ENCODE measurements around the gene NCAM2.

DNA sequence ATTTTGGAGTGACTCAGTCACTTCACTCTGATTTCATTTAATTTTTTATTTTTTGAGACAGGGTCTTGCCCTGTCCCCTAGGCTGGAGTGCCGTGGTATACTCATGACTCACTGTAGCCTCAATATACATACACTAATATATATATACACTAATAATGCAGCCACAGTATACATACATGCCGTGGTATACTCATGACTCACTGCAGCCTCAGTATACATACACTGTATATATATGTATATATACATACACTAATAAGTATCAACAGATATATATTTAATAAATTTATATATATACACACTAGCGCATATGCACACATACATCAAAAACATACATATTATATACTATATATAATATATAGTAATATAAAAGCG, 149.2 kb downstream of the NCAM2 start:
- TF ChIP-seq EZH2phosphoT487 (IDR thresholded peaks at IDR 0.05; ENCODE audit: unreplicated experiment) (no peak), NANOG (IDR thresholded peaks at IDR 0.05; ENCODE audit: borderline replicate concordance) (no peak)
- TF ChIP-seq, protein P1, sequence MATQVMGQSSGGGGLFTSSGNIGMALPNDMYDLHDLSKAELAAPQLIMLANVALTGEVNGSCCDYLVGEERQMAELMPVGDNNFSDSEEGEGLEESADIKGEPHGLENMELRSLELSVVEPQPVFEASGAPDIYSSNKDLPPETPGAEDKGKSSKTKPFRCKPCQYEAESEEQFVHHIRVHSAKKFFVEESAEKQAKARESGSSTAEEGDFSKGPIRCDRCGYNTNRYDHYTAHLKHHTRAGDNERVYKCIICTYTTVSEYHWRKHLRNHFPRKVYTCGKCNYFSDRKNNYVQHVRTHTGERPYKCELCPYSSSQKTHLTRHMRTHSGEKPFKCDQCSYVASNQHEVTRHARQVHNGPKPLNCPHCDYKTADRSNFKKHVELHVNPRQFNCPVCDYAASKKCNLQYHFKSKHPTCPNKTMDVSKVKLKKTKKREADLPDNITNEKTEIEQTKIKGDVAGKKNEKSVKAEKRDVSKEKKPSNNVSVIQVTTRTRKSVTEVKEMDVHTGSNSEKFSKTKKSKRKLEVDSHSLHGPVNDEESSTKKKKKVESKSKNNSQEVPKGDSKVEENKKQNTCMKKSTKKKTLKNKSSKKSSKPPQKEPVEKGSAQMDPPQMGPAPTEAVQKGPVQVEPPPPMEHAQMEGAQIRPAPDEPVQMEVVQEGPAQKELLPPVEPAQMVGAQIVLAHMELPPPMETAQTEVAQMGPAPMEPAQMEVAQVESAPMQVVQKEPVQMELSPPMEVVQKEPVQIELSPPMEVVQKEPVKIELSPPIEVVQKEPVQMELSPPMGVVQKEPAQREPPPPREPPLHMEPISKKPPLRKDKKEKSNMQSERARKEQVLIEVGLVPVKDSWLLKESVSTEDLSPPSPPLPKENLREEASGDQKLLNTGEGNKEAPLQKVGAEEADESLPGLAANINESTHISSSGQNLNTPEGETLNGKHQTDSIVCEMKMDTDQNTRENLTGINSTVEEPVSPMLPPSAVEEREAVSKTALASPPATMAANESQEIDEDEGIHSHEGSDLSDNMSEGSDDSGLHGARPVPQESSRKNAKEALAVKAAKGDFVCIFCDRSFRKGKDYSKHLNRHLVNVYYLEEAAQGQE (IDR thresholded peaks at IDR 0.05; ENCODE audit: unreplicated experiment), result no peak
- TF ChIP-seq, protein P2, sequence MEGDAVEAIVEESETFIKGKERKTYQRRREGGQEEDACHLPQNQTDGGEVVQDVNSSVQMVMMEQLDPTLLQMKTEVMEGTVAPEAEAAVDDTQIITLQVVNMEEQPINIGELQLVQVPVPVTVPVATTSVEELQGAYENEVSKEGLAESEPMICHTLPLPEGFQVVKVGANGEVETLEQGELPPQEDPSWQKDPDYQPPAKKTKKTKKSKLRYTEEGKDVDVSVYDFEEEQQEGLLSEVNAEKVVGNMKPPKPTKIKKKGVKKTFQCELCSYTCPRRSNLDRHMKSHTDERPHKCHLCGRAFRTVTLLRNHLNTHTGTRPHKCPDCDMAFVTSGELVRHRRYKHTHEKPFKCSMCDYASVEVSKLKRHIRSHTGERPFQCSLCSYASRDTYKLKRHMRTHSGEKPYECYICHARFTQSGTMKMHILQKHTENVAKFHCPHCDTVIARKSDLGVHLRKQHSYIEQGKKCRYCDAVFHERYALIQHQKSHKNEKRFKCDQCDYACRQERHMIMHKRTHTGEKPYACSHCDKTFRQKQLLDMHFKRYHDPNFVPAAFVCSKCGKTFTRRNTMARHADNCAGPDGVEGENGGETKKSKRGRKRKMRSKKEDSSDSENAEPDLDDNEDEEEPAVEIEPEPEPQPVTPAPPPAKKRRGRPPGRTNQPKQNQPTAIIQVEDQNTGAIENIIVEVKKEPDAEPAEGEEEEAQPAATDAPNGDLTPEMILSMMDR (conservative IDR thresholded peaks at IDR 0.05; ENCODE audit: low read depth in 2 of 2), result no peak

All from GM23338 (cell line).